ENCODE measurements around the gene KLHL11.

DNA sequence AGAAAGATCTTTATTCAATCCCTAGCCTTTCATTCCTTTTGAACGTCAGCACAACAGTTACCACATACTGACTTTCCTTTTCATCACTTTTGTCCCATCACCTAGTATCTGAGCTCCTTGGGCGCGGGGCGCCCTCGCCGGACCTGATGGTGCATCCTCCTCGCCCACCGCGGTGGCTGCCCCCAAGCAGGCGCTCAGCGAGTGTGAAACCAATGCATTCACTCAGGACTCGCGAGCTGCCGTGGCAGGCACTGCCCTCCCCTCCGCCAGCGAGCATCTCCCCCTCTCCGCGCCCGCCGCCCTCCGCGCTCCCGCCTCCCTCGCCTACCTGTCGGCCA, 756 bp downstream of the KLHL11 start:
- TF ChIP-seq, protein P1, sequence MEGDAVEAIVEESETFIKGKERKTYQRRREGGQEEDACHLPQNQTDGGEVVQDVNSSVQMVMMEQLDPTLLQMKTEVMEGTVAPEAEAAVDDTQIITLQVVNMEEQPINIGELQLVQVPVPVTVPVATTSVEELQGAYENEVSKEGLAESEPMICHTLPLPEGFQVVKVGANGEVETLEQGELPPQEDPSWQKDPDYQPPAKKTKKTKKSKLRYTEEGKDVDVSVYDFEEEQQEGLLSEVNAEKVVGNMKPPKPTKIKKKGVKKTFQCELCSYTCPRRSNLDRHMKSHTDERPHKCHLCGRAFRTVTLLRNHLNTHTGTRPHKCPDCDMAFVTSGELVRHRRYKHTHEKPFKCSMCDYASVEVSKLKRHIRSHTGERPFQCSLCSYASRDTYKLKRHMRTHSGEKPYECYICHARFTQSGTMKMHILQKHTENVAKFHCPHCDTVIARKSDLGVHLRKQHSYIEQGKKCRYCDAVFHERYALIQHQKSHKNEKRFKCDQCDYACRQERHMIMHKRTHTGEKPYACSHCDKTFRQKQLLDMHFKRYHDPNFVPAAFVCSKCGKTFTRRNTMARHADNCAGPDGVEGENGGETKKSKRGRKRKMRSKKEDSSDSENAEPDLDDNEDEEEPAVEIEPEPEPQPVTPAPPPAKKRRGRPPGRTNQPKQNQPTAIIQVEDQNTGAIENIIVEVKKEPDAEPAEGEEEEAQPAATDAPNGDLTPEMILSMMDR (IDR thresholded peaks at IDR 0.05): no peak
- no peak for TF ChIP-seq POLR2A (IDR thresholded peaks at IDR 0.05)
